H9 (cell line): ENCODE results near the gene NFILZ. TPM values are rescaled to one million over a fixed set of nuclear protein-coding genes. Genes with fewer than 3 reads are reported as not detected.

Experiments used
- DNase-seq: peaks from one replicate; pipeline ENCODE4 v3.0.0-alpha.2; 2017
- H2AFZ ChIP-seq: one replicate; pipeline ENCODE4 v1.6.1; 2013; ENCODE audit warnings: mild to moderate bottlenecking, low read length, control low read depth, moderate library complexity
- H2AK5ac ChIP-seq: 2 replicates; pipeline ENCODE4 v1.6.1; 2013; ENCODE audit warnings: low read length, control low read depth, mixed read lengths; ENCODE audit not compliant: insufficient read length
- H2BK120ac ChIP-seq: one replicate; pipeline ENCODE4 v1.6.1; 2013; ENCODE audit warnings: low read depth, mild to moderate bottlenecking, low read length, control low read depth, inconsistent platforms; ENCODE audit not compliant: poor library complexity, severe bottlenecking
- H2BK12ac ChIP-seq: 2 replicates; pipeline ENCODE4 v1.6.1; 2013; ENCODE audit warnings: low read length, control low read depth, mixed read lengths, low read depth; ENCODE audit not compliant: insufficient read length
- H2BK15ac ChIP-seq: 2 replicates; pipeline ENCODE4 v1.6.1; 2013; ENCODE audit warnings: low read depth, low read length, control low read depth
- H2BK20ac ChIP-seq: one replicate; pipeline ENCODE4 v1.6.1; 2013; ENCODE audit warnings: low read depth, mild to moderate bottlenecking, low read length, control low read depth, inconsistent platforms; ENCODE audit not compliant: poor library complexity, severe bottlenecking
- H2BK5ac ChIP-seq: 2 replicates; pipeline ENCODE4 v1.6.1; 2013; ENCODE audit warnings: low read length, control low read depth, mixed read lengths; ENCODE audit not compliant: insufficient read length
- H3K14ac ChIP-seq: 2 replicates; pipeline ENCODE4 v1.6.1; 2013; ENCODE audit warnings: low read length, control low read depth; ENCODE audit not compliant: insufficient read depth
- H3K18ac ChIP-seq: 2 replicates; pipeline ENCODE4 v1.6.1; 2013; ENCODE audit warnings: low read depth, mild to moderate bottlenecking, mixed read lengths, low read length, control low read depth; ENCODE audit not compliant: insufficient read length
- H3K23ac ChIP-seq: 2 replicates; pipeline ENCODE4 v1.6.1; 2013; ENCODE audit warnings: low read length, control low read depth, mixed read lengths, low read depth; ENCODE audit not compliant: insufficient read length
- H3K23me2 ChIP-seq: 2 replicates; pipeline ENCODE4 v1.6.1; 2013; ENCODE audit warnings: low read depth, mild to moderate bottlenecking, mixed read lengths, low read length, control low read depth; ENCODE audit not compliant: insufficient read length, poor library complexity, severe bottlenecking
- H3K27ac ChIP-seq: 2 replicates; pipeline ENCODE4 v1.5.1; 2013; ENCODE audit warnings: low read length, control low read depth, mixed read lengths, low read depth; ENCODE audit not compliant: insufficient read length
- H3K27me3 ChIP-seq: 2 replicates; pipeline ENCODE4 v1.6.1; 2013; ENCODE audit warnings: low read length, control low read depth, inconsistent platforms; ENCODE audit not compliant: insufficient read depth
- H3K4ac ChIP-seq: 2 replicates; pipeline ENCODE4 v1.6.1; 2013; ENCODE audit warnings: low read depth, mild to moderate bottlenecking, control low read depth, inconsistent platforms, low read length, moderate library complexity
- H3K4me1 ChIP-seq: 2 replicates; pipeline ENCODE4 v1.6.1; 2013; ENCODE audit warnings: low read length, control low read depth, inconsistent platforms; ENCODE audit not compliant: insufficient read depth
- H3K4me2 ChIP-seq: 2 replicates; pipeline ENCODE4 v1.6.1; 2013; ENCODE audit warnings: low read length, control low read depth, mixed read lengths; ENCODE audit not compliant: insufficient read length, insufficient read depth
- H3K56ac ChIP-seq: 2 replicates; pipeline ENCODE4 v1.6.1; 2013; ENCODE audit warnings: low read depth, mild to moderate bottlenecking, mixed read lengths, low read length, control low read depth; ENCODE audit not compliant: insufficient read length
- H3K79me1 ChIP-seq: 2 replicates; pipeline ENCODE4 v1.6.1; 2013; ENCODE audit warnings: low read depth, mild to moderate bottlenecking, moderate library complexity, low read length, control low read depth, inconsistent platforms; ENCODE audit not compliant: insufficient read depth, poor library complexity, severe bottlenecking
- H3K79me2 ChIP-seq: 2 replicates; pipeline ENCODE4 v1.6.1; 2013; ENCODE audit warnings: low read length, control low read depth, inconsistent platforms; ENCODE audit not compliant: insufficient read depth
- H3K9ac ChIP-seq: 2 replicates; pipeline ENCODE4 v1.6.1; 2013; ENCODE audit warnings: low read length, control low read depth, mixed read lengths; ENCODE audit not compliant: insufficient read length; ENCODE audit errors: extremely low read depth
- H3K9me3 ChIP-seq: one replicate; pipeline ENCODE4 v1.6.1; 2013; ENCODE audit warnings: low read depth, low read length, inconsistent platforms; ENCODE audit not compliant: control insufficient read depth
- H3T11ph ChIP-seq: one replicate; pipeline ENCODE4 v1.6.1; 2013; ENCODE audit warnings: mild to moderate bottlenecking, low read length, control low read depth, inconsistent platforms
- H4K20me1 ChIP-seq: one replicate; pipeline ENCODE4 v1.6.1; 2013; ENCODE audit not compliant: control insufficient read depth, insufficient read length, insufficient read depth
- H4K5ac ChIP-seq: 2 replicates; pipeline ENCODE4 v1.6.1; 2013; ENCODE audit warnings: low read depth, mild to moderate bottlenecking, mixed read lengths, low read length, control low read depth; ENCODE audit not compliant: insufficient read length
- H4K8ac ChIP-seq: replicated peaks from 2 replicates; pipeline ENCODE4 v1.6.1; 2013; ENCODE audit warnings: low read length, control low read depth, mixed read lengths, low read depth; ENCODE audit not compliant: insufficient read length
- H4K91ac ChIP-seq: 2 replicates; pipeline ENCODE4 v1.6.1; 2013; ENCODE audit warnings: low read depth, mild to moderate bottlenecking, moderate library complexity, mixed read lengths, low read length, control low read depth; ENCODE audit not compliant: insufficient read length
- H3K27ac Mint-ChIP-seq, 3 experiments: 2 replicates in 2 of 3; 3 replicates in 1 of 3; pipeline ENCODE4 v1.8.0; 2020 to 2021; ENCODE audit warnings: mixed read lengths in 3 of 3, mild to moderate bottlenecking in 1 of 3, moderate library complexity in 1 of 3
- H3K27me3 Mint-ChIP-seq: 2 replicates; pipeline ENCODE4 v1.8.0; 2021; ENCODE audit warnings: low read depth, mild to moderate bottlenecking, moderate library complexity, mixed read lengths
- H3K36me3 Mint-ChIP-seq, 3 experiments: 2 replicates in 2 of 3; 3 replicates in 1 of 3; pipeline ENCODE4 v1.8.0; 2020 to 2021; ENCODE audit warnings: low read depth in 3 of 3, mixed read lengths in 3 of 3; ENCODE audit not compliant: insufficient read depth in 1 of 3
- H3K4me1 Mint-ChIP-seq, 2 experiments: 2 replicates each; pipeline ENCODE4 v1.8.0; 2020; ENCODE audit warnings: mixed read lengths in 2 of 2
- H3K4me3 Mint-ChIP-seq, 2 experiments: 2 replicates in 1 of 2; 3 replicates in 1 of 2; pipeline ENCODE4 v1.8.0; 2020 to 2021; ENCODE audit warnings: mild to moderate bottlenecking in 2 of 2, mixed read lengths in 2 of 2, moderate library complexity in 1 of 2
- H3K9me3 Mint-ChIP-seq, 2 experiments: 2 replicates in 1 of 2; 3 replicates in 1 of 2; pipeline ENCODE4 v1.8.0; 2020; ENCODE audit warnings: mild to moderate bottlenecking in 2 of 2, mixed read lengths in 2 of 2, moderate library complexity in 1 of 2
- CTCF ChIP-seq: fragments of 200-600 bp; sonication (generic); conservative IDR thresholded peaks from 3 replicates; pipeline ENCODE4 v1.8.0; 2021; ENCODE audit warnings: antibody characterized with exemption, mild to moderate bottlenecking
- WGBS: extraction: QIAGEN DNeasy Blood & Tissue Kit; methylation state at CpG from one replicate; pipeline ENCODE4 v1.1.7; 2013; ENCODE audit warnings: missing lambda C conversion rate, low lambda C conversion rate, mixed read lengths; ENCODE audit not compliant: insufficient read length; ENCODE audit errors: extremely low coverage; 5-methylcytosine and 5-hydroxymethylcytosine counted together
- total RNA-seq: library from RNA; stranded (reverse); gene quantifications from 2 replicates; pipeline ENCODE4 v1.2.1, GENCODE V29; 2021

NFILZ gene
- total RNA-seq, 1 experiment from 2014 or later, result not detected

GRCh38 chr19:8596168-8596567 is 34.3 kb upstream of the NFILZ start:
- no CpG with 5 or more reads among the region's 23 CpGs for WGBS

More at GRCh38 chr19:8596168-8596567, 34.3 kb upstream of the NFILZ start:
- Histone ChIP-seq H2AK5ac (no peak overlapping the region), H2BK120ac (no peak overlapping the region), H3K9ac (no peak overlapping the region), H3K14ac (no peak overlapping the region; the same call in 1 of the 2 replicates), H3K79me1 (no peaks in the 10 kb centered on the region), H2AFZ (no peak overlapping the region), H4K20me1 (no peaks in the 10 kb centered on the region), H3K18ac (no peak overlapping the region), H2BK20ac (no peak overlapping the region), H2BK15ac (no peak overlapping the region; the same call in 1 of the 2 replicates), H3K4me2 (no peak overlapping the region), H4K5ac (no peak overlapping the region), H2BK12ac (no peak overlapping the region), H3K23ac (no peak overlapping the region), H3K27ac (no peak overlapping the region), H3K27me3 (no peaks in the 10 kb centered on the region), H3K9me3 (no peaks in the 10 kb centered on the region), H4K8ac (no peak overlapping the region), H3K23me2 (peaks cover 6% of the 10 kb centered on the region), H3K4me1 (no peaks in the 10 kb centered on the region), H3T11ph (no peak overlapping the region), H4K91ac (no peak overlapping the region), H2BK5ac (no peak overlapping the region), H3K79me2 (no peaks in the 10 kb centered on the region), H3K56ac (no peak overlapping the region), H3K4ac (no peak overlapping the region)
- peaks cover 14% of the 10 kb centered on the region for H3K27me3 Mint-ChIP-seq
- H3K36me3 Mint-ChIP-seq, result peaks cover 0 to 29% (median 25%) of the 10 kb centered on the region in 3 experiments; a peak in 6 of 7 replicates
- DNase-seq, result no peak
- H3K4me1 Mint-ChIP-seq, result peaks cover 5 to 7% of the 10 kb centered on the region in 2 experiments
- H3K4me3 Mint-ChIP-seq, result no peak overlapping the region
- TF ChIP-seq CTCF, result no peak
- H3K27ac Mint-ChIP-seq, result no peak overlapping the region
- H3K9me3 Mint-ChIP-seq, result peaks cover 12 to 15% of the 10 kb centered on the region in 2 experiments; a peak in 4 of 5 replicates
